Daoy (cell line): Measurements from ENCODE around the gene TBC1D14. TPM values are rescaled to one million over a fixed set of nuclear protein-coding genes. Genes with fewer than 3 reads are reported as not detected.

Source experiments
- DNase-seq: peaks from one replicate; pipeline ENCODE4 v3.0.0-alpha.2; 2015; ENCODE audit warnings: low read depth
- total RNA-seq: library from RNA; depleted of rRNA; stranded (reverse); fragments of >200 nt; shearing (Covaris generic); gene quantifications from 2 replicates; pipeline ENCODE4 v1.2.3, GENCODE V29; 2014; rRNA removed

Gene TBC1D14, protein sequence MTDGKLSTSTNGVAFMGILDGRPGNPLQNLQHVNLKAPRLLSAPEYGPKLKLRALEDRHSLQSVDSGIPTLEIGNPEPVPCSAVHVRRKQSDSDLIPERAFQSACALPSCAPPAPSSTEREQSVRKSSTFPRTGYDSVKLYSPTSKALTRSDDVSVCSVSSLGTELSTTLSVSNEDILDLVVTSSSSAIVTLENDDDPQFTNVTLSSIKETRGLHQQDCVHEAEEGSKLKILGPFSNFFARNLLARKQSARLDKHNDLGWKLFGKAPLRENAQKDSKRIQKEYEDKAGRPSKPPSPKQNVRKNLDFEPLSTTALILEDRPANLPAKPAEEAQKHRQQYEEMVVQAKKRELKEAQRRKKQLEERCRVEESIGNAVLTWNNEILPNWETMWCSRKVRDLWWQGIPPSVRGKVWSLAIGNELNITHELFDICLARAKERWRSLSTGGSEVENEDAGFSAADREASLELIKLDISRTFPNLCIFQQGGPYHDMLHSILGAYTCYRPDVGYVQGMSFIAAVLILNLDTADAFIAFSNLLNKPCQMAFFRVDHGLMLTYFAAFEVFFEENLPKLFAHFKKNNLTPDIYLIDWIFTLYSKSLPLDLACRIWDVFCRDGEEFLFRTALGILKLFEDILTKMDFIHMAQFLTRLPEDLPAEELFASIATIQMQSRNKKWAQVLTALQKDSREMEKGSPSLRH
- total RNA-seq: 37.0 and 39.5 TPM in 2 replicates

- DNase-seq: peak; percentile 90
Observed at GRCh38 chr4:6909113-6909969, at the start of gene TBC1D14. TSS of gene TBC1D14 (plus strand) at chr4:6909826. CDS start at chr4:6923390, 13,564 bp downstream.

- DNase-seq: no peak
Observed at GRCh38 chr4:6868386-6868785, 41.2 kb upstream of the TBC1D14 start.

DNA sequence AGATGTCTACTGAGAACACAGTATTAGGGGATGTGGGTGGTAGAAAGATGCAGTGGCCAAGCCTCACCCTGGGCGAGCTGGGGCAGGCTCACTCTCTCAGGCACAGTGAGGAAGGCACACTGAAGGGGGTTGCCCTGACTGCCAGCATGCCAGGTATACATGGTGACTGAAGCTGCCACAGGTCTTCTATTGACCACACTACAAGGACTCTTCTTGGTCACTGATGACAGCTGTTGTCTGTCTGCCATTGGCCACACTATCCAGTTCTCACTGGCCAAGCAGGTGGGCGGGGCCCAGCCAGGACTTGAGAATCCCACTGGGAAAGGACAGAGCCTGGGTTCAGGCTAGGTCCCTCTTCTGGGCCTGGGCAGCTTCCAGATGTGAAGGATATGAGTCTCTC lies 39.7 kb upstream of the TBC1D14 start:
- no peak for DNase-seq

DNA sequence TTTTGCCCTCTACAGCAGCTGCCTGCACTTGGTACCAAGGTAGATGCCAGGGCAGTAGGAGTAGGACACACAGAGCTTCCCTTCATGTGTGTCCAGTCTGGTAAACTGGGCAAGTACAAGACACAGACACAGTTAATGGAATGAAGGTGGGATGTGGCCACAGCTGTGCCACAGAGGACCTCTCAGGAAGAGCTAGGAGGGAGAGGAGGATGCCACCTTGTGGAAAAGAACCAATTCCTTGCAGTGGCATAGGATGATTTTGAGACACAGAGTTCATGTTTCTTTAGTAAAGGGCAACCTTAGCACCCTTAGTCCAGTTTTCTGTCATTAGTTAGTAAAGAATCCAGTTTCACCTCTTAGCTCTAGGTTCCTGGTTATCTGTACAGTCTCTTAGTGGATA lies 36.3 kb upstream of the TBC1D14 start:
- no peak for DNase-seq

DNA sequence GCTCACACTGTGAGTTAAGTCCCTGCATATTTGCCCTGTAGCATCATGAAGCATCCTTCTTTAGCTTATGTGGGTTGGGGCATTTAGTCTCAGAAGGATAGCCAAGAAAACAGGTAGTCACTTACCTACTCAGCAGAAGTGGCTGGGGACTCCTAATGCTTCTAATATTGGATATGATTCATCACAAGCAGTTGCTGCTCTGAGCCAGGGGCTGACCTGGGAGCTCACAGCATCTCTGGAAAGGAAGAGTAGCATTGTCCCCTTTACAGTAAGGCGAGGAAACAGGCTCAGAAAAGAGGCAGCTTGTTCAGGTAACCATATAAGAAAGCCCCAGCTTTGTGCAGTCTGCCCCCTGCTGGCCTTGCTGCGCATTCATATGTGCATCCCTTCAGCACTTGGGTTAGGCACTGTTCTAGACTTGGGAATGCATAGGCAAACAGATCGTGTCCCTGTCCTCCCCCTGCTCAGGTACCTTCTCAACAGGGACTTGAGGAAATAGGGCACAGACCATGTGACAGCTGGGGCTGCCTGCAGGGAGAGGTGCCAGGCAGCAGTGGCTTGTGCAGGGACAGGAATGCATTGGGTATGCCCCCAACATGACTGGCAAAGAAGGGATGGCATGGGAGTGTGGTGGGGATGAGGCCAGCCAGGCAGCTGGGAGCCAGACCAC lies 35.7 kb upstream of the TBC1D14 start:
- peak; percentile 54 for DNase-seq

- DNase-seq: no peak
Observed at GRCh38 chr4:6874981-6875380, 34.6 kb upstream of the TBC1D14 start.

DNA sequence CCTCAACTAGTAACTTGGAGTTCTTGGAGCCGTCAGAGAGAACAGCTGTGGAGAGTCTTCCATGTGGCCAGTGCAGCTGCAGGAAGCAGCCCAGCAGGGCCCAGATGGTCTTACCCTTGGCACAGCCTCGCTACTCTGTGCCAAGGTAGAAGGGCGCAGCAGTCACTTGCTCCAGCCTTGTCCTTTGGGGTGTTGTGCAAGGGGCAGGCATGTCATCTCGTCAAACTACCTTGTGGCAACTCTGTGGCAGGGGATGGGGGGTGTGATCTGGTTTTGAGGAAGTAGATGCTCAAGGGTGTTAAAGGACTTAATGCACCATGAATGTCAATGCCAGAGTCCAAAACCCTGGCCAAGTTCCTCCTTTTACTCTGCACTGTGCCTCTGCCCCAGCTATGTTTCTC lies 34.2 kb upstream of the TBC1D14 start:
- DNase-seq: no peak

DNA sequence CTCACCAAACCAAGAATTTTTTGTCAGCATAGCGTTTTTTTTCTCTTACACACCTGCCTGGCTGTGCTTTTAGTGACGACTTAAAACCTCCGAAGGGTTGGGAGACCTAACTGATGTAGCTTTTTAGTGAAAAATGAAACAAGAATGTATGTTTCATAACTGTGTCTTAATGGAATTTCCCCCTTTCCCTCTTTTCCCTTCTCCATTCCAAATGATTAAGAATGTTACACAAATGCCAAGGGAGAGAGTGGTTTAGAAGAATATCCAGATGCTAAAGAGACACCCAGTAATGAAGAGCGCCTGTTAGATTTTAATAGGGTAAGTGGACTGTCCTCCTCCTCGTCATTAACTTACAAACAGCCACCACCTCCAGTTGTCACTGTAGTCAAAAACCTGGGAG lies 33.2 kb upstream of the TBC1D14 start:
- no peak for DNase-seq

DNA sequence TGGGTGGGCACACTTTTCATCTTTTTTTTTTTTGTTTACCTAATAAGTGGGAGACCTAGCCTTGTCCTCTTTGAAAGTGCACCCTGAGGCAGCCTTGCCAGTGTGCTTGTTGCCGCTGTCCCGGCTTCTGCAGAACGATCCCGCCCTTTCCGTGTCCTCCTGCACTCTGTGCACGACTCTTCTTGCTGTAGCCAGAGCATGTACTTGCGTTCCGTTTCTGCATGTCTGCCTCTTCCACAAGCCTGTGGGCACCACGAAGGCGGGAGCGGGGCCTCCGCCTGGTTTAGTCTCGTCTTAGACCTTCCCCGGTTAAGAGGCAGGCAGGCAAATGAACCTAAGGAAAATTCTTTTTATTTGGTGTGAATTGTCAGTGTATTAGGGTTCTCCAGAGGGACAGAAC lies 32.6 kb upstream of the TBC1D14 start:
- no peak for DNase-seq

- DNase-seq: no peak
Observed at GRCh38 chr4:6878451-6879059, 31.1 kb upstream of the TBC1D14 start.

DNA sequence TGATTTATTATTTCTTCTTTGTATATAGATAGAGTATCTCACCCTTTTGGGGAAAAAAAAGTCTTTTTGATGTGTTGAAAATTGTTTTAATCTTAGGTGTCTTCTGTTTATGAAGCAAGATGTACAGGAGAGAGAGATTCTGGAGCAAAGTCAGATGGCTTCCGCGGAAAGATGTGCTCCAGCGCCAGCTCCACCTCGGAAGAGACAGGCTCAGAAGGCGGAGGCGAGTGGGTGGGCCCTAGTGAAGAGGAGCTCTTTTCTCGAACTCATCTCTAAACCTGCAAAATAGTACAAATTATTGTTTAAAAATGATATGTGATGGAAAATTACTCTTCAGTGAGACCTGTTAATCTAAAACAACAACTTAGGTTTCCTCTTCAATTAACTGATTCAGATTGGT lies 28.9 kb upstream of the TBC1D14 start:
- no peak for DNase-seq

GRCh38 chr4:6881908-6882307 lies 27.7 kb upstream of the TBC1D14 start:
- no peak for DNase-seq

DNA sequence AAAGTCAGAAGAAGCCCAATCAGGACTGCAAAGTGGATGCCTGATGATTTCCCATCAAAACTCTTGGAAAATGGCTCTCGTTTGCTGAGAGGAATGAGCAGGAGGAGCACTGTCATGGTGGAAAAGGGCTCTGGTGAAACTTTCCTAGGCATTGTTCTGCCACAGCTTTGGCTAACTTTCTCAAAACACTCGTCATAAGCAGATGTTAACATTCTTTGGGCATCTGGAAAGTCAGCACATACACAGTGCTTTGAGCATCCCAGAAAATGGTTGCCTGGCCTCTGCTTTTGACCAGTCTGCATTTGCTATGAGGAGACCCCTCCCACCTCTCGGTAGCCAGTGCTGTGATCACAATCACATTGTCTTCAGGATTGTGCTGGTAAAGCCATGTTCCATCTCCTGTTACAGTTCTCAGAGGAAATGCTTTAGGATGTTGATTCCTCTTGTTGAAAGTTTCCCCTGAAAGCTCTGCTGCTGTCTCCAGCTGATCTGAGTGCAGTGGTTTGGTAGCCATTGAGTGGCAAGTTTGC lies 25.2 kb upstream of the TBC1D14 start:
- no peak for DNase-seq

DNA sequence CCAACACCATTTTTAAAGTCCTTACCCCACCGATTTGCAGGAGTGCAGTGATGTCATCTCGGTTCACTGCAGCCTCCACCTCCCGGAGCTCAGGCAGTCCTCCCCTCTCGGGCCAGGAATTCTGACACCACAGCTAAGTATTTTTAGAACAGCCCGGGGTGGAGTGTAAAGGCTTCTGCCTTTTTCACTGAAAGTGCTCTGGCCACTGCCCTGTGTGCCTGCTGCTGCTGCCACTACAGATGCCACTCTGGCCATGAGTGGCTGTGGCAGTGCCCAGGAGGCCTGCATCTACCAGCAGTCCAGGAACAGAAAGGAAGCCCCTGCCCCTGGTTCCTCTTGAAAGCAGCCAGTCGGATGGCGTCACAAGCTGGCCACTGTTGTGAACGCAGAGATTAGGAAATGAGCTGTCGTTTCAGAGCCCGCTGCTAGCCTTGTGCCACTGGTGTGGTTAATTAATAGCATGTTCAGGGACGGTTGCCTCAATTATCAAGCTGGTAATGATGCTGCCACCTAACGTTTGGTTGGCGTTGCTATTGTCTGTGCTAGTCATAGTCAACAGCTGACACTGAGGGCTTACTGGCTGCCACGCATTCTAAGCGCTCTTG lies 23.6 kb upstream of the TBC1D14 start:
- DNase-seq: peak; percentile 28

DNA sequence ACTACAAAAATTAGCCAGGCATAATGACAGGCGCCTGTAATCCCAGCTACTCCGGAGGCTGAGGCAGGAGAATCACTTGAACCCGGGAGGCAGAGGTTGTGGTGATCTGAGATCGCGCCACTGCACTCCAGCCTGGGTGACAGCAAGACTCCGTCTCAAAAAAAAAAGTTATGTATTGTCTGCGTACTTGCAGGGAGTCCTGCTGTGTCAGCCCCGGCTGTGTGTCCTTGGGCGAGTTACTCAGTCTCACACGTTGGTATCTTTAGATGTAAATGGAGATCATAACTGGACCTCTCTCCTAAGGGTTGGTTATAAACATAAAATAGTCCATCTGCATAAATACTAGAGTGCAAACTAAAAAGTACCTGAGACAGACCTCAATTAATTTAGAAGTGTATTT lies 22.7 kb upstream of the TBC1D14 start:
- DNase-seq: no peak

GRCh38 chr4:6887591-6888371 lies 21.8 kb upstream of the TBC1D14 start:
- DNase-seq: no peak

- no peak for DNase-seq
Observed at GRCh38 chr4:6888506-6889071, 21.0 kb upstream of the TBC1D14 start.

DNA sequence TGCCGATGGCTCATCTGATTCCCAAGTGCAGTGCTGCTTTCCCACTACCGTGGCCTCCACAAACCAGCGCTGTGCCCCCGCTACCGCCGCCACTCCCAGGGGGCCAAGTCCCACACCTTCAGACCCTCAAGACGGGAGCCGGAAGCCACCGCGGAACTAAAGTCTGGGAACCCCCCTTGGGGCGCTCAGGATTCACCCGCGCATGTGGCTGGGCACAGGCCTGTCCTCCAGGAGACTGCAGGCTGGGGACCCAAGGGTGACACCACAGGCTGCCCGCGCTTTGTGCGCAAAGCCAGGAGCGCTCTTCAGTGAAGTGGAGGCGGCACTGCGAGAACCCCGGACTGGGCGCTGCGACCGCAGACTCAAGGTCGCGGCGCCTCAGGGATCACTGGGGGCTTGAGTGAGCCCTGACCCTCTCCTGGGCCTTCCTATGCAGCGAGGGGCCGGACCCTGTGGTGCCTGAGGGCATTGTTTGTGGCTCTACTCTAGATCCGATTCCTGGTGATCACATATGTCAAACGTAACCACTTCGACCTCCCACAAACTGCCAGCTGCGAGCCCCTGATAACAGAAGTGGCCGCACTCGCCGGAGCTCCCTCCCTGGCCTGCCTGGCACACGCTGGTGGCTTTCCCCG lies 20.4 kb upstream of the TBC1D14 start:
- no peak for DNase-seq

DNA sequence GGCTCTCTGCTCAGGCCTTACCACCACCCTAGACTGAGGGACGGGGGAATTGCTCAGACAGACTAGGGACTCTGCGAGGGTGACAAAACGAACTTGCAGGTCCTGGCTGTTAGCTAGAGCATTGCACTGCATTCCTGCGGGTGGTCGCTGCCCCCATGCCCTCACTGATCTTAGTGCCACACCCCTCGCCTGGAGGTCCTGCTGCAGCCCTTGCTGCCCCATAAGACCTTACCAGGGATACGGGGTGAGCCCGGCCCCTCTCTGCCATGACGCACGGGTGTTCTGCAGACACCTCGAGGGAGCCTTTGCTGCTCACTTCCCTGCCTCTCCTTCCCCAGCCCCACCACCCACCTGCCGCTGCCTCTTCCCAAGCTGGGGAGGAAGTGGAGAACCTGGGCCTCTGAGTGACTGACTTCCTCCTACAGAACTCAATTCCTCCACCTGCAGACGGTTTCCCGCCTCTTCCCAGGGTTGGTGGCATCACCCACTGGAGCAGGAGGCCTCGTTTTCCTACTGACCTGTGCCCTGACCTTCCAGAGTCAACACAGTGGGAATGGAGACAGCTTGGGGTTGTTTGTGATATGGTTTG lies 19.8 kb upstream of the TBC1D14 start:
- DNase-seq: no peak
